ENCODE measurements around the gene TP53I11. TPM values are rescaled to one million over a fixed set of nuclear protein-coding genes. Genes with fewer than 3 reads are reported as not detected.

Gene TP53I11
- total and polyA plus RNA-seq, 2 donors (not counting 1 experiment from before 2014, with no cell fraction given) = 25.0 to 229 TPM

DNA sequence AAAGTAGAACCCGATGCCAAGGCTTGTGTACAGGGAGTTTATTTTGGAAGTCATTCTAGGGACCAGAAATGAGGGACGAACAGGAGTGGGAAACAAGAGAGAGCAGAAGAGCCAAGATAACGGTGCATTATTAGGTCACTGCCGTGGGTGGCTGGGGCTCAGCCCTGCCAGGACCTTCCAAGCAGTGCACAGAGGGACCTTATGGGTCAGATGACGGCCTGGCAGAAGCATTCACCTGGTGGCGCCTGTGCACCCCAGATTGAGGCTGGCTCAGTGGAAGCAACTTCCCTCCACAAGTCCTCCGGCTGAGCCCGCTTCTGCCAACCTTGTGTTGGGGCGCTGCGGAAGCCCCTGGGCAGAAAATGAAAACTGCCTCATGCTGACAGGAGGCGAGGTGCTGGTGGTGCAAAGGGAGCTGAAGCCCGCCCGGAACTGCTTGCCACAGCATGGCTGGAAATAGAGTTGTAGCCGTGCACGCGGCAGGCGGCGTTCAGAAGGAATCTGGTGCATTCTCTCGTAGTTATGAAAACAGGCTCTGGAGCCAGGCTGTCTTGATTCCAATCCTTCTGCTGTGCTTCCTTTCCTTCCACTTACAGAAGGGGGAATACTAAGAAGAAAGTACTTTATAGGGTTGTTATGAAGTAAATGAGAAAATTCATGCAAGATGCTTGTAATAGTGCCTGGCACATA lies 22.2 kb upstream of the TP53I11 start:
- Histone ChIP-seq H3K27ac (ENCODE audit: low read length in 2 of 2) (no peak overlapping the region), H3K36me3 (replicated peaks in 1 of 2; ENCODE audit: control extremely low read depth in 1 of 2, control insufficient read depth in 1 of 2, extremely low read depth in 1 of 2, insufficient read depth in 2 of 2, low read length in 1 of 2) (no peaks in the 10 kb centered on the region), H3K9ac (ENCODE audit: low read length) (no peak overlapping the region), H3K4me2 (replicated peaks; ENCODE audit: low read depth, low read length, poor library complexity, severe bottlenecking) (no peak overlapping the region), H4K20me1 (ENCODE audit: control insufficient read depth, insufficient read depth, low read length, poor library complexity, severe bottlenecking) (no peaks in the 10 kb centered on the region), H2AFZ (ENCODE audit: insufficient read depth, low read depth, low read length, poor library complexity, severe bottlenecking) (no peak overlapping the region), H3K4me1 (ENCODE audit: control insufficient read depth in 2 of 2, insufficient read depth in 2 of 2, low read length in 2 of 2) (peaks cover 5 to 7% of the 10 kb centered on the region in 2 donors), H3K79me2 (ENCODE audit: control insufficient read depth, insufficient read depth, low read length) (no peaks in the 10 kb centered on the region), H3K27me3 (replicated peaks in 1 of 4; ENCODE audit: control extremely low read depth in 1 of 4, control insufficient read depth in 3 of 4, insufficient read depth in 4 of 4, low read length in 3 of 4) (peaks cover 0 to 13% (median 2%) of the 10 kb centered on the region in 4 experiments), H3K9me3 (ENCODE audit: control extremely low read depth in 1 of 3, control insufficient read depth in 2 of 3, insufficient read depth in 1 of 3, low read length in 2 of 3) (no peaks in the 10 kb centered on the region), H3K4me3 (ENCODE audit: control extremely low read depth in 1 of 5, extremely low read depth in 1 of 5, insufficient read depth in 1 of 5, low read depth in 2 of 5, low read length in 4 of 5) (no peak overlapping the region)
- ChIA-PET POLR2A (no interaction called here), CTCF (interaction anchor here (0.6 to 1.9 kb wide), 4 partner anchors 36 to 131 kb away, joined by 3 to 6 read pairs (median 3); no protein-coding TSS in a partner anchor)
- H3K4me1 Mint-ChIP-seq = no peaks in the 10 kb centered on the region
- no peaks in the 10 kb centered on the region for H3K27me3 Mint-ChIP-seq
- ATAC-seq (ENCODE audit: low read depth) (no peak), DNase-seq (no peak)
- H3K9me3 Mint-ChIP-seq (ENCODE audit: insufficient read depth) = no peaks in the 10 kb centered on the region
- TF ChIP-seq EZH2 (IDR thresholded peaks at IDR 0.05; ENCODE audit: borderline replicate concordance, insufficient read depth, low read depth, low read length, poor library complexity, severe bottlenecking) = no peak
- TF ChIP-seq, protein P1, sequence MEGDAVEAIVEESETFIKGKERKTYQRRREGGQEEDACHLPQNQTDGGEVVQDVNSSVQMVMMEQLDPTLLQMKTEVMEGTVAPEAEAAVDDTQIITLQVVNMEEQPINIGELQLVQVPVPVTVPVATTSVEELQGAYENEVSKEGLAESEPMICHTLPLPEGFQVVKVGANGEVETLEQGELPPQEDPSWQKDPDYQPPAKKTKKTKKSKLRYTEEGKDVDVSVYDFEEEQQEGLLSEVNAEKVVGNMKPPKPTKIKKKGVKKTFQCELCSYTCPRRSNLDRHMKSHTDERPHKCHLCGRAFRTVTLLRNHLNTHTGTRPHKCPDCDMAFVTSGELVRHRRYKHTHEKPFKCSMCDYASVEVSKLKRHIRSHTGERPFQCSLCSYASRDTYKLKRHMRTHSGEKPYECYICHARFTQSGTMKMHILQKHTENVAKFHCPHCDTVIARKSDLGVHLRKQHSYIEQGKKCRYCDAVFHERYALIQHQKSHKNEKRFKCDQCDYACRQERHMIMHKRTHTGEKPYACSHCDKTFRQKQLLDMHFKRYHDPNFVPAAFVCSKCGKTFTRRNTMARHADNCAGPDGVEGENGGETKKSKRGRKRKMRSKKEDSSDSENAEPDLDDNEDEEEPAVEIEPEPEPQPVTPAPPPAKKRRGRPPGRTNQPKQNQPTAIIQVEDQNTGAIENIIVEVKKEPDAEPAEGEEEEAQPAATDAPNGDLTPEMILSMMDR (IDR thresholded peaks at IDR 0.05) = no peak
- no peak overlapping the region for H3K4me3 Mint-ChIP-seq
- intact Hi-C loops (cut with micrococcal nuclease) = loop anchor here (2.0 kb wide), 1 partner anchor 36 kb away; no protein-coding TSS in a partner anchor
- 95% methylated on average over 18 of the region's 19 CpGs for WGBS (ENCODE audit: insufficient coverage)
- H3K27ac Mint-ChIP-seq = no peak overlapping the region

DNA sequence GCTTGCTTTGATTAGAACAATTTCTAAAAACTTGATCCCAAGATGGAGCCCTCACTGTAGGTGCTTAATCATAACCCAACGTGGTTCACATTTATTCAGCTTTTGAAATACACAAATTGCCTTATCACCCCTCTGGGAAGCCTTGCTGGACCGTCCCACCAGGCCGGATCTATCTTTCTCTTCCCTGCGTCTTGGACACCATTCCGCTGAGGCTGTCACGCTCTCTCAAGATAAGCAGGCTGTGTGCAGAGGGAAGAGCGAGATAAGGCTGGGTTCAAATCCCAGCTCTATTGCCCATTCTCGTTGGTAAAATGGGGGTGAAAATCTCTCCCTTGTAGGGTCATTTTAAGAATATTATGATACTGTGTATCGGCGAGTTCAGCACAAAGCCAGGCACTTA lies 20.5 kb upstream of the TP53I11 start:
- Histone ChIP-seq H3K9me3 (ENCODE audit: control extremely low read depth in 1 of 3, control insufficient read depth in 2 of 3, insufficient read depth in 1 of 3, low read length in 2 of 3) (no peaks in the 10 kb centered on the region), H3K79me2 (ENCODE audit: control insufficient read depth, insufficient read depth, low read length) (no peaks in the 10 kb centered on the region), H3K27ac (ENCODE audit: low read length in 2 of 2) (no peak overlapping the region), H3K9ac (ENCODE audit: low read length) (no peak overlapping the region), H3K36me3 (replicated peaks in 1 of 2; ENCODE audit: control extremely low read depth in 1 of 2, control insufficient read depth in 1 of 2, extremely low read depth in 1 of 2, insufficient read depth in 2 of 2, low read length in 1 of 2) (no peaks in the 10 kb centered on the region), H4K20me1 (ENCODE audit: control insufficient read depth, insufficient read depth, low read length, poor library complexity, severe bottlenecking) (no peaks in the 10 kb centered on the region), H3K4me2 (replicated peaks; ENCODE audit: low read depth, low read length, poor library complexity, severe bottlenecking) (no peak overlapping the region), H3K27me3 (replicated peaks in 1 of 4; ENCODE audit: control extremely low read depth in 1 of 4, control insufficient read depth in 3 of 4, insufficient read depth in 4 of 4, low read length in 3 of 4) (peaks cover 0 to 3% (median 0%) of the 10 kb centered on the region in 4 experiments), H3K4me1 (ENCODE audit: control insufficient read depth in 2 of 2, insufficient read depth in 2 of 2, low read length in 2 of 2) (no peaks in the 10 kb centered on the region), H2AFZ (ENCODE audit: insufficient read depth, low read depth, low read length, poor library complexity, severe bottlenecking) (no peak overlapping the region), H3K4me3 (ENCODE audit: control extremely low read depth in 1 of 5, extremely low read depth in 1 of 5, insufficient read depth in 1 of 5, low read depth in 2 of 5, low read length in 4 of 5) (no peak overlapping the region)
- intact Hi-C loops (cut with micrococcal nuclease) = no loop called here
- WGBS (ENCODE audit: insufficient coverage) = 70% methylated on average over 2 of the region's 10 CpGs
- TF ChIP-seq EZH2 (IDR thresholded peaks at IDR 0.05; ENCODE audit: borderline replicate concordance, insufficient read depth, low read depth, low read length, poor library complexity, severe bottlenecking) = no peak
- TF ChIP-seq, protein P1 (IDR thresholded peaks at IDR 0.05) = no peak
- ChIA-PET CTCF (interaction anchor here (1.4 to 1.9 kb wide), 3 partner anchors 35 to 58 kb away, joined by 3 to 6 read pairs (median 6); no protein-coding TSS in a partner anchor), POLR2A (no interaction called here)
- DNase-seq = no peak
- no peaks in the 10 kb centered on the region for H3K9me3 Mint-ChIP-seq (ENCODE audit: insufficient read depth)
- ATAC-seq (ENCODE audit: low read depth) = no peak
- no peaks in the 10 kb centered on the region for H3K27me3 Mint-ChIP-seq
- H3K4me3 Mint-ChIP-seq = no peak overlapping the region
- no peak overlapping the region for H3K27ac Mint-ChIP-seq
- no peaks in the 10 kb centered on the region for H3K4me1 Mint-ChIP-seq

Measured in B cell (primary cell).